Mammary epithelial cell (primary cell): Measurements from ENCODE around the gene PTGDS.

ENCODE experiments used
- EZH2 ChIP-seq: IDR thresholded peaks from 2 replicates; pipeline ENCODE4 v1.6.1; 2012; ENCODE audit warnings: low read length, inconsistent platforms, borderline replicate concordance
- TF ChIP-seq, protein P1 (sequence below), 2 donors: IDR thresholded peaks in 1 of 2; conservative IDR thresholded peaks in 1 of 2; 2 replicates each; pipeline ENCODE4 v1.5.1; 2011 to 2012; ENCODE audit warnings: inconsistent platforms in 2 of 2, low read length in 2 of 2, mild to moderate bottlenecking in 2 of 2, control low read depth in 1 of 2, low read depth in 1 of 2; ENCODE audit not compliant: insufficient read depth in 1 of 2; ENCODE audit errors: extremely low read depth in 1 of 2

- TF ChIP-seq, protein P1, sequence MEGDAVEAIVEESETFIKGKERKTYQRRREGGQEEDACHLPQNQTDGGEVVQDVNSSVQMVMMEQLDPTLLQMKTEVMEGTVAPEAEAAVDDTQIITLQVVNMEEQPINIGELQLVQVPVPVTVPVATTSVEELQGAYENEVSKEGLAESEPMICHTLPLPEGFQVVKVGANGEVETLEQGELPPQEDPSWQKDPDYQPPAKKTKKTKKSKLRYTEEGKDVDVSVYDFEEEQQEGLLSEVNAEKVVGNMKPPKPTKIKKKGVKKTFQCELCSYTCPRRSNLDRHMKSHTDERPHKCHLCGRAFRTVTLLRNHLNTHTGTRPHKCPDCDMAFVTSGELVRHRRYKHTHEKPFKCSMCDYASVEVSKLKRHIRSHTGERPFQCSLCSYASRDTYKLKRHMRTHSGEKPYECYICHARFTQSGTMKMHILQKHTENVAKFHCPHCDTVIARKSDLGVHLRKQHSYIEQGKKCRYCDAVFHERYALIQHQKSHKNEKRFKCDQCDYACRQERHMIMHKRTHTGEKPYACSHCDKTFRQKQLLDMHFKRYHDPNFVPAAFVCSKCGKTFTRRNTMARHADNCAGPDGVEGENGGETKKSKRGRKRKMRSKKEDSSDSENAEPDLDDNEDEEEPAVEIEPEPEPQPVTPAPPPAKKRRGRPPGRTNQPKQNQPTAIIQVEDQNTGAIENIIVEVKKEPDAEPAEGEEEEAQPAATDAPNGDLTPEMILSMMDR (conservative IDR thresholded peaks at IDR 0.05 in 1 of 2, IDR thresholded peaks at IDR 0.05 in 1 of 2; ENCODE audit: extremely low read depth in 1 of 2, insufficient read depth in 1 of 2, low read depth in 1 of 2, low read length in 2 of 2) = no peak
- TF ChIP-seq EZH2 = no peak
Measured at GRCh38 chr9:136974817-136975535, 2.3 kb upstream of the PTGDS start.
